ENCODE data around the gene COX4I2.

Gene COX4I2

DNA sequence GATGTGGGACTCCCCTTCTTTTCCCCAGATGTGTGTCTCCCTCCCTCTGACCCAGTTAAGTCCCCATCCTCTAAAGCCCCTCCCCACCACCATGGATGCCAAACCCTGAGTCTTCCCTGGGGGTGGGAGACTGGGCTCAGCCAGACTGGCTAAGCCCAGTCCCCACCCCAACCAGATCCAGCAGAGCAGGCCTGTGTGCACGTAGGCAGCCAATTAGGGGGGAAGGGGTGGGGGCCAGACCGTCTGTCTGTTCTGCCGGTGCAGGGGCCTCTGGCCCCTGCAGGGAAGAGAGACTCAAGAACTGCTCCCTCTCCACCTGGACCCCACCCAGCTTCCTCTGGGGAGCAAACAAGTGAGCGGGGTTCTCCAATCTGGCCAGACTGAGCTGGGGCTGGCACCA lies 605 bp downstream of the COX4I2 start:
- TF ChIP-seq EZH2phosphoT487 (IDR thresholded peaks at IDR 0.05; ENCODE audit: borderline replicate concordance, low read length) = no peak
- TF ChIP-seq, protein P1, sequence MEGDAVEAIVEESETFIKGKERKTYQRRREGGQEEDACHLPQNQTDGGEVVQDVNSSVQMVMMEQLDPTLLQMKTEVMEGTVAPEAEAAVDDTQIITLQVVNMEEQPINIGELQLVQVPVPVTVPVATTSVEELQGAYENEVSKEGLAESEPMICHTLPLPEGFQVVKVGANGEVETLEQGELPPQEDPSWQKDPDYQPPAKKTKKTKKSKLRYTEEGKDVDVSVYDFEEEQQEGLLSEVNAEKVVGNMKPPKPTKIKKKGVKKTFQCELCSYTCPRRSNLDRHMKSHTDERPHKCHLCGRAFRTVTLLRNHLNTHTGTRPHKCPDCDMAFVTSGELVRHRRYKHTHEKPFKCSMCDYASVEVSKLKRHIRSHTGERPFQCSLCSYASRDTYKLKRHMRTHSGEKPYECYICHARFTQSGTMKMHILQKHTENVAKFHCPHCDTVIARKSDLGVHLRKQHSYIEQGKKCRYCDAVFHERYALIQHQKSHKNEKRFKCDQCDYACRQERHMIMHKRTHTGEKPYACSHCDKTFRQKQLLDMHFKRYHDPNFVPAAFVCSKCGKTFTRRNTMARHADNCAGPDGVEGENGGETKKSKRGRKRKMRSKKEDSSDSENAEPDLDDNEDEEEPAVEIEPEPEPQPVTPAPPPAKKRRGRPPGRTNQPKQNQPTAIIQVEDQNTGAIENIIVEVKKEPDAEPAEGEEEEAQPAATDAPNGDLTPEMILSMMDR (IDR thresholded peaks at IDR 0.05; ENCODE audit: low read depth, low read length, poor library complexity, severe bottlenecking) = no peak
- no peaks in the 10 kb centered on the region for H3K9me3 ChIP-seq (ENCODE audit: control insufficient read depth, insufficient read depth, low read length)
- H3K36me3 ChIP-seq (ENCODE audit: control insufficient read depth, low read length) = no peaks in the 10 kb centered on the region
- H3K27ac ChIP-seq (ENCODE audit: low read depth, low read length) = no peak overlapping the region
- no peak overlapping the region for H3K4me2 ChIP-seq (ENCODE audit: low read length)
- no peaks in the 10 kb centered on the region for H4K20me1 ChIP-seq (ENCODE audit: control insufficient read depth, insufficient read depth, low read depth, low read length)
- no peak overlapping the region for H3K4me3 ChIP-seq (ENCODE audit: low read length)
- H3K4me1 ChIP-seq (ENCODE audit: control insufficient read depth, low read length) = no peaks in the 10 kb centered on the region
- no peaks in the 10 kb centered on the region for H3F3A ChIP-seq (ENCODE audit: control insufficient read depth, insufficient read depth)
- no peaks in the 10 kb centered on the region for H3K9me2 ChIP-seq (replicated peaks; ENCODE audit: control insufficient read depth, low read length)
- H3K79me2 ChIP-seq (ENCODE audit: control insufficient read depth, low read length) = no peaks in the 10 kb centered on the region
- no peaks in the 10 kb centered on the region for H3K27me3 ChIP-seq (ENCODE audit: control insufficient read depth, low read length)

DNA sequence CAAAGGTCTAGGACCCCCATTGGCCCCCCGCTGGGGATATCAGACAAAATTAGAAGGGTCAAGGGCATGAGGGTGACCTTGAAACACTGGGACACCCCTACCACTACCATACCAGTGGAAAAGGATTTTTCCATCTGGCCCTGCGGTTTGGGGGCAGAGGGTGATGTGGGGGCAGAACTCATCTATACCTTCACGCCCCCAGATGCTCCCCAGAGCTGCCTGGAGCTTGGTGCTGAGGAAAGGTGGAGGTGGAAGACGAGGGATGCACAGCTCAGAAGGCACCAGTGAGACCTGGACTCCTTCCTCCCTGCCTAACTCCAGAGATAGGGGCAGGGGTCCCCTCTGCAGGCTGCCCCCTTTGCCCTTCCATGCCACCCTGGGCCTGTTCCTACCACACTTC lies 1.1 kb downstream of the COX4I2 start:
- Histone ChIP-seq H3K4me2 (ENCODE audit: low read length) (no peak overlapping the region), H3K79me2 (ENCODE audit: control insufficient read depth, low read length) (no peaks in the 10 kb centered on the region), H3K9me2 (replicated peaks; ENCODE audit: control insufficient read depth, low read length) (no peaks in the 10 kb centered on the region), H3F3A (ENCODE audit: control insufficient read depth, insufficient read depth) (no peaks in the 10 kb centered on the region), H4K20me1 (ENCODE audit: control insufficient read depth, insufficient read depth, low read depth, low read length) (no peaks in the 10 kb centered on the region), H3K4me1 (ENCODE audit: control insufficient read depth, low read length) (no peaks in the 10 kb centered on the region), H3K36me3 (ENCODE audit: control insufficient read depth, low read length) (no peaks in the 10 kb centered on the region), H3K27ac (ENCODE audit: low read depth, low read length) (no peak overlapping the region), H3K27me3 (ENCODE audit: control insufficient read depth, low read length) (no peaks in the 10 kb centered on the region), H3K9me3 (ENCODE audit: control insufficient read depth, insufficient read depth, low read length) (no peaks in the 10 kb centered on the region), H3K4me3 (ENCODE audit: low read length) (no peak overlapping the region)
- TF ChIP-seq, protein P1 (IDR thresholded peaks at IDR 0.05; ENCODE audit: low read depth, low read length, poor library complexity, severe bottlenecking) = no peak
- no peak for TF ChIP-seq EZH2phosphoT487 (IDR thresholded peaks at IDR 0.05; ENCODE audit: borderline replicate concordance, low read length)

DNA sequence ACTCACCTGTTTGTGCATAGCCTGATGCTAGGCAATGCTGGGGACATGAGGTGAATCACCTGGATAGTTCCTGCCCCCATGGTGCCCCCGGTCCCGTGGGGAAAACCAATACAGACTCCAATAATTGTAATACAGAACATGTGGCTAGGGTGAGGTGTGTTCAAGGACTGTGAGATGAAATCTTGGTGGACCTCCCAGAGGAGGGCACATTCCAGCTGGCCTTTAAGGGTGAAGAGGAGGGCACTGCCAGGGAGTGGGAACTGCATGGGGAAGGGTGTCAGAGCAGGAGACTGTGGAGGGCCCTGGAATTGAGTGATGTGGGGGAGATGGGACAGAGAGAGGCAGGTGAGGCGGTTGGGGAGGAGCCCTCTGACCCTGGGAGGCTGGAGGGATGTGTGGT lies 2.5 kb downstream of the COX4I2 start:
- H3K9me3 ChIP-seq (ENCODE audit: control insufficient read depth, insufficient read depth, low read length) = no peaks in the 10 kb centered on the region
- H3K27me3 ChIP-seq (ENCODE audit: control insufficient read depth, low read length) = no peaks in the 10 kb centered on the region
- no peaks in the 10 kb centered on the region for H3K4me1 ChIP-seq (ENCODE audit: control insufficient read depth, low read length)
- H3K4me2 ChIP-seq (ENCODE audit: low read length) = no peak overlapping the region
- no peak overlapping the region for H3K4me3 ChIP-seq (ENCODE audit: low read length)
- H3F3A ChIP-seq (ENCODE audit: control insufficient read depth, insufficient read depth) = no peaks in the 10 kb centered on the region
- H3K36me3 ChIP-seq (ENCODE audit: control insufficient read depth, low read length) = no peaks in the 10 kb centered on the region
- H3K27ac ChIP-seq (ENCODE audit: low read depth, low read length) = no peak overlapping the region
- no peaks in the 10 kb centered on the region for H4K20me1 ChIP-seq (ENCODE audit: control insufficient read depth, insufficient read depth, low read depth, low read length)
- no peaks in the 10 kb centered on the region for H3K9me2 ChIP-seq (replicated peaks; ENCODE audit: control insufficient read depth, low read length)
- TF ChIP-seq, protein P1 (IDR thresholded peaks at IDR 0.05; ENCODE audit: low read depth, low read length, poor library complexity, severe bottlenecking) = no peak
- no peak for TF ChIP-seq EZH2phosphoT487 (IDR thresholded peaks at IDR 0.05; ENCODE audit: borderline replicate concordance, low read length)
- no peaks in the 10 kb centered on the region for H3K79me2 ChIP-seq (ENCODE audit: control insufficient read depth, low read length)

DNA sequence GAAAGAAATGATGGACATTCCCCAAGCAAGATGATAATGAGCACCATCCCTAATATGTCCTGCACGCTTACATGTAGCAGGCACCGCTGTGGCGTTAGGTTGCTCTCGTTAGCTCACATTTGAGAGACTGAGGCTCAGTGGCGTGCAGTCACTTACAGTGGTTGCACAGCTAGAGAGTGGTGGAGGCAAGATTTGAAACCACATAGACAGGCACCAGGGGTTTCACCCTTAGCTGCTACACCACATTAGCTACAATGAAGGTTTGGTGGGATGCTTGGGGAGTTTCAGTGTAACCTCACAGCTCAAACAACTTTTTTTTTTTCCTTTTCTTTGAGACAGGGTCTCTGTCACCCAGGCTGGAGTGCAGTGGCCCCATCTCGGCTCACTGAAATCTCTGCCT lies 3.7 kb downstream of the COX4I2 start:
- TF ChIP-seq EZH2phosphoT487 (IDR thresholded peaks at IDR 0.05; ENCODE audit: borderline replicate concordance, low read length) = no peak
- TF ChIP-seq, protein P1 (IDR thresholded peaks at IDR 0.05; ENCODE audit: low read depth, low read length, poor library complexity, severe bottlenecking) = no peak
- Histone ChIP-seq H3K9me2 (replicated peaks; ENCODE audit: control insufficient read depth, low read length) (no peaks in the 10 kb centered on the region), H3K27me3 (ENCODE audit: control insufficient read depth, low read length) (no peaks in the 10 kb centered on the region), H3K4me2 (ENCODE audit: low read length) (no peak overlapping the region), H3K9me3 (ENCODE audit: control insufficient read depth, insufficient read depth, low read length) (no peaks in the 10 kb centered on the region), H4K20me1 (ENCODE audit: control insufficient read depth, insufficient read depth, low read depth, low read length) (no peaks in the 10 kb centered on the region), H3K4me1 (ENCODE audit: control insufficient read depth, low read length) (no peaks in the 10 kb centered on the region), H3K4me3 (ENCODE audit: low read length) (no peak overlapping the region), H3K79me2 (ENCODE audit: control insufficient read depth, low read length) (no peaks in the 10 kb centered on the region), H3K36me3 (ENCODE audit: control insufficient read depth, low read length) (no peaks in the 10 kb centered on the region), H3K27ac (ENCODE audit: low read depth, low read length) (no peak overlapping the region), H3F3A (ENCODE audit: control insufficient read depth, insufficient read depth) (no peaks in the 10 kb centered on the region)
